HG03175 (cell line): ENCODE measurements around the gene IL4R.
A peak's percentile ranks its signal among the peaks of the same experiment; 100 is the strongest.
"Not testable (repeated sequence)": the region's sequence is repeated elsewhere in the genome, so short reads cannot be mapped to it uniquely, and the experiment has no call there.

Experiments used
- ATAC-seq: cut with Tn5 transposase; IDR thresholded peaks from one replicate; pipeline ENCODE4 v1.9.1; 2021; ENCODE audit warnings: mild to moderate bottlenecking, moderate library complexity; ENCODE audit not compliant: unreplicated experiment

IL4R gene

DNA sequence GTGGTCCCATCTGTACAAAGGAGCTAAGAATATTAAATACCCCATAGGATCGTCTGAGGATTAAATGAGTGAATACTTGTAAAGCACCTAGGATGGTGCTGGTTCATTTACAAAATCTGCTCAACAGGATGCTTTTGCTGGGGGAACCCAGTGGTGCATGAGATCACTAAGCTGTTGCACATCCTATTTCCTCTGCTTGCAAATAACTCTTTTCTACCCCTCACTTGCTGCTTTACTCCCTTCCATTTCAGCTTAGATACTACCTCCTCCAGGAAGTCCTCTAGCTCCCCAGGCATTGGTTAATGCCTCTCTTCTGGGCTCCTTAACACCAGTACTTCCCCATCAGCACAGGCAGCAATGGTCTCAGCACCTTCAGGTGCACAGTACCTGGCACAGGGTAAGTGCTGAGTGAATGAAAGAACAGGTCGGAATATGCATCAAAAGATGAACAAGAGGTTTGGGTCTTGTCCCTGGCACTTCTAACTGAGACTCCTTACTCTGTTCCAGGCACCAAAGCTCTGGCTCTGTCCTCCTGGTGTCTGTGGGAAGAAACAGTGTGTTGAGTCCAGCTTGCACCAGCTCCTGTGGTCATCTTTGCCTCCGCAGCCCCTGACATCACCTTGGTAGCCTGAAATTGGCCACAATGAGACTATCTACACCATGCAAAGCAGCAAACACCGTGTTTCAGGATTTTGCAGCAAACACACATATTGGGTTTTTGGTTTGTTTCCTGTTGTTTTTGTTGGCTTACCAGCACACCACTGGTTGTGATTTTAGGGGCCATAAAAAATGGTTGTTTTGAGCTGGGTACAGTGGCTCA, 64.1 kb downstream of the IL4R start:
- no peak for ATAC-seq

DNA sequence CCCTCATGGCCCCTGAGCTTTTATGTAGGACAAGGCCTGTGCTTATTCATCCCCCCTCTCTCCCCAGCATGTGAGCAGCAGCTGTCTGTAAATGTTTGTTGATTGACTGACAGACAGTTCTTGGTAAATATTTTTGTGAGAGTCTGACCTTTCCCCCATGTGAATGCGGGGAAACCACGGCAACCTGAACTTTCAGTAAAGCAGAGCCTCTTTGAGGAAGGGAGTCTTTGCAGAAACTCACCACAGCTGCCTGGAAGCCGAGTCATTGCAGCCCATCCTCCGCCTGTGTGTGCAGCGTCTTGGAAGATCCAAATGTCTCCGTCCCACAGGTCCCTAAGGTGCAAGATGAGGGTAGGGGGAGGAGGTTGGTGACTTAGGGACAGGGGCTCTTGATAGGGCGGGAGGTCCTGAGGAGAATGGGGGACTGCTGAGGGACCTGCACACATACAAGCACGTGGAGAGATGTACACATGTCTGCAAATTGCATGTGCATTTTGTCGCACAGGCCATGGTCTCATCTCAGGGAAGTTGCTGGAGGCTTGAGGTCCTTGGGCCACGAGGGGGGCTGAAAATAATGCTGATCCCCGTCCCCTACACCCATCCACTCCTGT, 65.2 kb downstream of the IL4R start:
- no peak for ATAC-seq

DNA sequence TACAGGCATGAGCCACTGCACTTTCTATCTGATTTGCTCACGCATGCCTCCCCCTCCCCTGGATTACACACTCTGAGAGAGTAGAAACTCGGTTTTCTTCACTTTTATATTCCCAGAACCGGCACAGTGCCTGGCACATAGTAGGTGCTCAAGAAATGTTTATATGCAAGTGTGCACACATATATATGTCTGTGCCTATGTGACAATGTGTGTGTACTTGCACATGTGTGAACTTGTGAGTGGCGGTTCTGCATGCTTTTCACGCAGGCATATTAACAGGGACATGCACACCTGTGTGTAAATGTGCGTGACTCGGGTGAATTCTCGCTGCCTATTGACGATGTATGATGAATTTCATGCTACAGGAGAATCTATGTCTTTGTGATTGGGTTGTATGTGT, 66.1 kb downstream of the IL4R start:
- ATAC-seq = no peak

DNA sequence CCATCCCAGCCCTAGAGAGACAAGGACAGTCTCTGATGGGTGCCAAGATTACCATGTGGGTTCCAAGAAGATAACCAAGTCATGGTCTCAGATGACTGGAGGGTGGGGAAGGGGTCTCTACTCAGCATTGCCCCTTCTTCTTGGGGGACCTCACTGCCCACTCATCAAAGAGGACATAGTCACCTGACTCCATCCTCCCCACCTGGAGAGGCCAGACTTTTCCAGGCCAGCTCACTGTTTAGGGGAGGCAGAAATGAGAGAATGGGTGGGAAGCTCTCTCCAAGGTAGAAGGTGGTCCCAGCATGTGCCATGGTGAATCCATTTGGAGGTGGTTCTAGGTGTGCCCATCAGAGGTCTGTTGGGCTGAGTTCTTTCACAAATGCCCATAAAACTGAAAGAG, 67.5 kb downstream of the IL4R start:
- ATAC-seq = no peak

DNA sequence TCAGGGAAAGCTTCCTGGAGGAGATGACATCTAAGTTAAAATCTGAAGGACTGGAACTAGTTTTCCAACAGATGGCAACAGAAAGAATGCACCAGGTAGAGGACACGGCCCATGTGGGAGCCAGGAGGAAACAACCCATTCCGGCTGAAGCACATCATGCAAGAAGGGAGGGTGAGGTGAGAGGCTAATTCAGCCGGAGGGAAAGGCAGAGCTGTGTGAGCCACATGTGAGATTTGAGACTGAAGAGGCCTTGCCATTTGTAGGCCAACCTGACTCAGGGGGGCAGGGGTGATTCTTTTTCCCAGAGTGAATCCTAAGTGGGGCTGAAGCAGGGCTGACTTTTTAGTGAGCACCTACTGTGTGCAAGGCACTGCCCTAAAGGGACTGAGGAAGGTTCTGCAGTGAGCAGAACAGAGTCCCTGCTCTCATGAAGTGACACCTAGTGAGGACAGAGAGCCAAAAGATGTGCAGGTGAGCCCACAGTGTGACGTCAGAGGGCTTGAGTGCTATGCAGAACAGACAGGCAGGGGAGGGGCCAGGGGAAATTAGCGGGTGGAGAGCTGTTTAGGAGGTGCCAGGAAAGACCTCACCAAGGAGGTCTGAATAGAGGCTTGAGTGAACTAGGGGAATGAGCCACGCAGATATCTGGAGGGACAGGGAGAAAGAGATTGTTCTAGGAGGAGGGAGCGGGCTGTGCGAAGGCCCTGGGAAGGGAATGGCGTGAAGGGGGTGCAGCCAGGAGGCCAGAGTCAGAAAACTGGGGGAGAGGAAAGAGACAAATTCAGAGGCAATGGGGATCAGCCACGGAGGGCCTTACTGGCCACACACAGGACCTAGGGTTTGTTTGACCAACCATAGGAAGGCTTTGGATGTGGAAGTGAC, 68.4 kb downstream of the IL4R start:
- ATAC-seq = no peak

DNA sequence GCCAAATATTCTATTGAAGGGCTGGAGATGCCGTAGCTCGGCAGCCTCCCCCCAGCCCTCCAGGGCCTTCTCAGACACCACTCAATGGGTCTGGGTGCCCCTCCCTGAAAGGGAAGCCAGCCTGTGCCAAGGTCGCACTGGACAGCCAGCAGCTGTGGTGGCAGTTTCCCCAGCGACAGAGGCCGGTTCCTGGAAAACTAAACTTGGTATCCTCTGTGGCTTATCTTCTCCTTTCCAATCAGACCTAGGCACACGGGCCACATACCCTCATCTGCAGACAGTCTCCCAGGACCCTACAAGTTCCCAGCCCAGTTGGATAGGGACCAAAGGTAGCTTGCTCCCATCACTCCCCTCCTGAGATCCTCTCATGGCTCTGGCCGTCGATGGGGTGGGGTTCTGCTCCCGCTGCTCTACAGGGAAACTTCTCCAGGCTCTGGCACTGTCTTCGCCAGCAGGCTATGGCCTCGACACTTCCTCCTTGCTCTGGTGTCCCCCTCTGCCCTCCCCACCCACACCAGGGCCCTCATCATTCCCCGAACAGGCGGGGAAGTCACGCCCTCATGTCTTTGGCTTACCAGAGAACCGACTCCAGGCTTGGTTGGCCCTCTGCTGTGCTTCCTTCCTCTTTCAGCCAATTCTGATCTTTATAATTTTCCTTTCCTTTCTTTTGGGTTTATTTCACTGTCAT, 69.9 kb downstream of the IL4R start:
- ATAC-seq = no peak

DNA sequence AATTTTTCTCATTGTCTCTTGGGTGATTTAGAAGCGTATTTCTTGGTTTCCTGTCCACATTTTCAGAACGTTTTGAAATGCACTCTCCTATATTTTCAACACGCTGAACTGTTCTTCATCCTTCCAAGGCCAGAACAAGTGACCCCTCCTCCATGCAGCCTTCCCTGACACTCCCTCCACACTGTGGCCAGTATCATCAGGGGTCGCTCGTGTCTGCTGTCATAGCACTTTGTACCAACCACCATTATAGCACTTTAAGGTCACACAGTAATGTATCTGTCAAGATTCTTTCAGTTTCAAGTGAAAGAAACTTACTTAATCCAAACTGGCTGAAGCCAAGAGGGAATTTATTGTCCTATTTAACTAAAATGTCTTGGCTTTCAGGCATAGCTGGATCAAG, 70.7 kb downstream of the IL4R start:
- ATAC-seq = no peak

DNA sequence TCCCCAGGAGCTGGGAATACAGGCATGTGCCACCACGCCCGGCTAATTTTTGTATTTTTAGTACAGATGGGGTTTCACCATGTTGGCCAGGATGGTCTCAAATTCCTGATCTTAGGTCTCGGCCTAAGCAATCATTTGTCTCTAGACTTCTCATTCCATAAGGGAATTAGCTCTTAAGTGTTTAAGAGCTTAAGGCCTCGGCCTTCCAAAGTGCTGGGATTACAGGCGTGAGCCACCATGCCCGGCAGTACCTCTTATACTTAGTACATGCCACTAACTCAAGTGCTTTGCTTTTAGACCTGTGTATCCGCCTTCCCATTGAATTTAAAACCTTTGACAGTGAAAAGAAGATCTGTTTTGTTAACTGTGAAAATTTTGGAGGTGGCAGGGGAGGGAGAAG, 71.6 kb downstream of the IL4R start:
- no peak for ATAC-seq

DNA sequence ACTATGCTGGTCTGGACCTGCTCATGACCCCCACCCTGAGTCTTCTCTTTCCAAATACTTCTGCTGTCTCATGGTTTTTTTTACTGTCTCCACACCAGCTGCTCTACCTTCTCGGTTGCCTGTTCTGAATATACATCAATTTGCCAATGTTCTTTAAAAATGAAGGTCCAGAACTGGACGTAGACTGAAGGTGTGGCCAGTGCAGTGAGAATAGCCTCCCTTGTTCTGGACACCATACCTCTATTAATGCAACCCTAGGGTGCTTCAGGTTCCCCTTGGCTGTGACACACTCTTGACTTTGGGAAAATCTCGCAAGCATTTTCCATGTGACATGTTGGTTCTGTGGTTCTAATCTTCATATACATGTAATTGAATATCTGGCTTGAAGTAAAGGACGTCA, 72.9 kb downstream of the IL4R start:
- no peak for ATAC-seq

DNA sequence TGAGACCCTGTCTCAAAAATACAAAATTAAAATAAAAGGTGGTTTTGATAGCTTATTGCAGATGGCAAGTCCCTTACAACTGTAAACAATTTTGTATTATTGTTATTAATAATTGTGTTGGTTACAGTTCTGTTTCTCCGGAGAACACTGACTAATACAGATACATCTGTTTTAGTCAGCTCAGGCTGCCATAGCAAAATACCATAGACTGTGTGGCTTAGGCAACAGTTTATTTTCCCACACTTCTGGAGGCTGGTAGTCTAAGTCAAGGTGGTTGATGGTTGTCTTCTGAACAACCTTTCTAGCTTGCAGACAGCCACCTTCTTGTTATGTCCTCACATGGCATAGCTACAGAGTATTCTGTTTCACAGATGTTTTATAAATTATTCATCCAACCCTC, 74.0 kb downstream of the IL4R start:
- ATAC-seq = peak; percentile 82

DNA sequence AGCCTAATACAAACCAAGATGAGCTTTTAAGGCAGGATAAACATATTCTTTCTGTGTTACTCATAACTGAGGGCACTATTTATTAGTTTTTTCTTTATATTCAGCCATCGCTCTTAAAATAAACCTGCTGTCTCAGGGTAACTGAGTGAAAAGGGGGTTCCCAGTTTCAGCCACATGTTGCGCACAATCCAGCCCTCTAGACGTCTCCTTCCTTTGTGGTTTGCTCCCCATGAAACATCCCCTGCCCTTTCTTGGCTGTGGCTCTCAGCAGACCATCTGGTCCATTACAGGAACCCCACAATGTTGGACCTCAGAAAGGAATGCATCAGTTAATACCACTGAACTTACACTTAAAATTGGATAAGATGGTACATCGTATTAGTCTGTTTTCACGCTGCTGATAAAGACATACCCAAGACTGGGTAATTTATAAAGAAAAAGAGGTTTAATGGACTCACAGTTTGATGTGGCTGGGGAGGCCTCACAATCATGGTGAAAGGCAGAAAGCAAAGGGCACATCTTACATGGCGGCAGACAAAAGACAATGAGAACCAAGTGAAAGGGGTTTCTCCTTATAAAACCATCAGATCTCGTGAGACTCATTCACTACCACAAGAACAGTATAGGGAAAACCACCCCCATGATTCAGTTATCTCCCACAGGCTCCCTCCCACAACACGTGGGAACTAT, 75.6 kb downstream of the IL4R start:
- no peak for ATAC-seq

DNA sequence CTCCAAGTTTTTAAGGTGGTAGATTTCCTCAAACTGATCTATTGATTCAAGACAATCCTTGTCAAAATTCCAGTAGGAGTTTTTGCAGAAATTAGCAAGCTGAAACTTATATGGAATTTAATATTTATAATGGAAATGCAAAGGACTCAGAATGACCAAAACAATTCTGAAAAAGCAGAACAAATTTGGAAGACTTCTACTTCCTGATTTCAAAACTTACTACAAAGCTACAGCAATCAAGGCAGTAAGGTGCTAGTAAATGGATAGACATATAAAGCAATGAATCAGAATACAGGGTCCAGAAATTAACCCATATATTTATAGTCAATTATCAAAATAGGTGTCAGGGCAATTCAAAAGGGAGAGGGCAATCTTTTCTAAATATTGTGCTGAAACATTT, 76.4 kb downstream of the IL4R start:
- ATAC-seq = no peak

DNA sequence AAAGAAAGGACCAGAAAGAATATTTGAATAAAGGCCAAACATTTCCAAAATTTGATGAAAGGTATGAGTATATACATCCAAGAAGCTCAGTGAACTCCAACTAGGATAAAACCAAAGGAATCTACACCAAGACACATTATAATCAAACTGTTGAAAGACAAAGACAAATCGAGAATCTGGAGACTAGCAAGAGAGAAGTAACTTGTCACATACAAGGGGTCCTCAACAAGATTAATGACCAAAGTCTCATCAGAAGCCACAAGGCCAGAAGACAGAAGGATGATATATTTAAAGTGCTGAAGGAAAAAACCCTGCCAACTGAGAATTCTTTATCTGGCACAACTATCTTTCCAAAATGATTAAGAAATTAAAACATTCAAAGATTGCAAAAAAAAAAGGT, 78.9 kb downstream of the IL4R start:
- no peak for ATAC-seq

DNA sequence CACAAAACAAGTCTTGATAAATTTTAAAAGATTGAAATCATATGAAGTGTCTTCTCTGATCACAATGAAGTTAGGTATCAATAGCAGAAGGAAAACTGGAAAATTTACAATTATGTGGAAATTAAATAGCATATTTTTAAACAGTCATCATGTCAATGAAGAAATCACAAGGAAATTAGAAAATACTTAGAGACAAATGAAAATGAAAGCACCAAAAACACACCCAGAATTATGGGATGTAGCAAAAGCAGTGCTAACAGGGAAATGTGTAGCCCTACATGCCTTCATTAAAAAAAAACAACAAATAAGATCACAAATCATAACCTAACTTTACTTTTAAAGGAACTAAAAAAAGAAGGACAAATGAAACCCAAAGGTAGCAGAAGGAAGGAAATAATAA, 80.7 kb downstream of the IL4R start:
- no peak for ATAC-seq

DNA sequence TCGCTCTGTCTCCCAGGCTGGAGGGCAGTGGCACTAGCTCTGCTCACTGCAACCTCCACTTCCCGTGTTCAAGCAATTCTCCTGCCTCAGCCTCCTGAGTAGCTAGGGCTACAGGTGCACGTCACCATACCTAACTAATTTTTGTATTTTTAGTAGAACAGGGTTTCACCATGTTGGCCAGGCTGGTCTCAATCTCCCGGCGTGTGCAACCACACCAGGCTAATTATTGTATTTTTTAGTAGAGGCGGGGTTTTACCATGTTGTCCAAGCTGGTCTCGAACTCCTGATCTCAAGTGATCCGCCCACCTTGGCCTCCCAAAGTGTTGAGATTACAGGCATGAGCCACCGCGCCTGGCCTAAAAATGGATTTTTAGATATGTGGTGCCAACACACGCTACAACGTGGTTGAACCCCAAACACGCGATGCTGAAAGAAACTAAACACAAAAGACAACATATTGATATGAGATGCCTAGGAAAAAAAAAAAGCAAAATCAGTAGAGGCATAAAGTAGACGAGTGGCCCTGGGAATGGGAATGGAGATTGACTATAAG, 84.6 kb downstream of the IL4R start:
- ATAC-seq = not testable (repeated sequence)

DNA sequence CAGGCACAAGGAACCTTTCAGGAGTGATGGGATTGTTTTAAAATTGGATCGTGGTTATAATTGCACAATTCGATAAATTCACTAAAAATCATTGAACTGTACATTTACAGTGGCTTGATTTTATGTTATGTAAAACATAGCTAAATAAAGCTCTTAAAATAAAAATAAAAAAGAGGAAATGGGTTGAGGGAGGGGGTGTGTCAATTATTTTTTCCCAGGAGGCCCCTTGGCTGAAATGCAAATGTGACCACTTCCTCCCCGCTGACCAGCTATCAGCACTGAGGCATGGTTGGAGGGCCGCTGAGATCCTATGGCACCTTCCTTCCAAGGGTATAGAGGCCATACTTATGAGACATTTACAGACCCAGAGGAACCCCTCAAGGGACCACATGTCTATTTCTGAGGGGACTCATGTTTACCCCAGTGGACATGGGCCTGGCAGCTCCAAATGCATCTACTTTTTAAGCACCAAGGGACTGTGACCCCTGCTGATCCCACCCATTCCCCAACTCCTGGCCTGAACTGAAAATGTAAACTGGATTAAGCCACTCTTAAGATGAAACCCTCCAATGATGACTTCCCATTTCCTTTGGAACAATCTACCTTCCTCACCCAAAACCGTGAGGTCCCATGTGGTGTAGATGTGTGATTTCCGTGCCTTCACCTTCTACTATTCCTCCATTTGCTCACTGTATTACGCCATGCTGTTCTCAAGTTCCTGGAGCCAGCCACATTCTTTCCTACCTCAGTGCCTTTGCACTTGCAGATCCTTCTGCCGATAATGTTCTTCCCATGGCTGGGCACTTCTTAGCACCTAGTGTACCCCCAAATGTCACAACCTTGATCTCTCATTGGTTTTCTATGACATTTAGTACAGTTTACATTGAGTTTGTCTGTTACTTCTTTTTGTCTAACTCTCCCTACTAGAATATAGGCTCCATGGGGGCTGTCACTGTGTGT, 85.4 kb downstream of the IL4R start:
- ATAC-seq = peak; percentile 43

DNA sequence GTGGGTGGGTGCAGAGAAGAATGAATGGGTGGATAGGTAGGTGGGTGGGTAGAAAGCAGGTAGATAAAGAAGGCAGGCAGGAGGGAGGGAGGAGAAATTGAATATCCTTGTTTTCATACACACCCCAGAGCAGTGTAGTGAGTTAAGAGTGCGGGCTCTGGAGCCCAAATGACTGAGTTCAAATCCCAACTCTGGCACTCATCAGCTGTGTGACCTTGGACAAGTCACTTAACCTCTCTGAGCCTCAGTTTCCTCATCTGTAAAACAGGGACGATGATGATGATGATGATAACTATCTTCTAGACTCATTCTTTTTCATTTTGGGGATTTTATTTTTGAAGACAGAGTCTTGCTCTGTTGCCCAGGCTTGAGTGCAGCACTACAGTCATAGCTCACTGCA, 86.2 kb downstream of the IL4R start:
- no peak for ATAC-seq

DNA sequence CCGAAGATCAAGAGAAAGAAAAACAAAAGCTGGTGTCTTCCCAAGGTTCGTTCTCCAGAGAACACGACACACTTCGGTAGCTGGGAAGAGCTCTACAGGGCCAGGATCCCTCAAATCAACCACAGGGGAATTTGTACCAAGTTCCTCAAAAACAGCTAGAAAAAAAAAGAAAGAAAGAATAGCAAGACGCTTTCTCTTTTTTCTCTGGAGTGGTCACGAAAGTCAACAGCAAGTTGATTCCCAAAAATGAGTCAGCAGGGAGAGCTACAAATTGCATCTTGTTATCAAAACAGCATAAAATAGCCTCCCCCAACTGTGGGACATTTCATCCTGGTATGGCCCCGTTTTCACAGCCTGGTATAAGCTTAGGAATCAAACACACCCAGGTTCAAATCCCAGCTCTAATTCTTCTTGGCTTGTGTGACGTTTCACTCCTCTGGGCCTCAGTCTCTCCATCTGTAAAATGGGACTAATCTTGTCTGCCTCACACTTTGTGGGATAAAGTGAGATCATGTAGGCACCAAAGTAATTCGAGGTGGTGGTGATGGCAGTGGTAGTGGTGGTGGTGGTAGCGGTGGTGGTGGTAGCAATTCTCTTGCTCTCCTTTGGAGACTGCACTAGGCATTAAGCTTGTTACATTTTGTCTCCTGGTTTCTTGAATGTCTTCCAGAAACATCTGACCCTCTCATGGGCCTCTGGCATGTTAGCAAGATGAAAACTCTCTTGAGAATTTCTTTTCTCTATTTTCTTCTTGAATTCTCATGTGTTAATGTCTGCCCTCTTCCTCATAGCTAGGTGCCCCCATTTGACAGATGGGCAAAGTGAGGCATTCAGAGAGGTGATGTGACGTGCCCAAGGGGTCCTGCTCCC, 87.2 kb downstream of the IL4R start:
- no peak for ATAC-seq
